Naive thymus-derived CD4-positive, alpha-beta T cell (primary cell): ENCODE results near the gene CRAMP1. TPM values are rescaled to one million over a fixed set of nuclear protein-coding genes. Genes with fewer than 3 reads are reported as not detected.

Source experiments
- ATAC-seq: fragments of 150-1000 bp; cut with Tn5 transposase; 2 replicates; pipeline ENCODE4 v1.10.0; 2021; ENCODE audit warnings: mild to moderate bottlenecking, moderate library complexity
- CTCF ChIA-PET: fragments of 350-600 bp; sonication (Branson Sonifier 250); formaldehyde crosslinking; loops from one replicate; lab custom pipeline; 2021; ENCODE audit warnings: antibody characterized with exemption; lab: Charles Lee
- POLR2A ChIA-PET: fragments of 350-600 bp; sonication (Branson Sonifier 250); formaldehyde crosslinking; loops from one replicate; lab custom pipeline; 2021; ENCODE audit warnings: antibody characterized with exemption, inconsistent platforms; lab: Charles Lee
- DNase-seq, 9 donors: peaks; one replicate each; pipeline versions ENCODE4 v3.0.0 to v3.0.0-alpha.2; 2020 to 2022; ENCODE audit warnings: mixed read lengths in 1 of 9
- H3K27ac ChIP-seq: one replicate; pipeline ENCODE4 v1.7.0; 2013; ENCODE audit warnings: mild to moderate bottlenecking, low read depth, low read length, moderate library complexity
- H3K27me3 ChIP-seq, 2 donors: one replicate each; pipeline ENCODE4 v1.7.0; 2013; ENCODE audit warnings: low read length in 2 of 2, mild to moderate bottlenecking in 2 of 2, moderate library complexity in 2 of 2; ENCODE audit not compliant: control insufficient read depth in 2 of 2, insufficient read depth in 2 of 2
- H3K36me3 ChIP-seq, 3 experiments: 1 replicate in 2 of 3; 2 replicates in 1 of 3; pipeline ENCODE4 v1.7.0; 2013; ENCODE audit warnings: low read length in 3 of 3, mild to moderate bottlenecking in 3 of 3, moderate library complexity in 1 of 3; ENCODE audit not compliant: insufficient read depth in 3 of 3, control insufficient read depth in 2 of 3
- H3K4me1 ChIP-seq, 2 donors: one replicate each; pipeline ENCODE4 v1.7.0; 2013; ENCODE audit warnings: low read length in 2 of 2, mild to moderate bottlenecking in 2 of 2, moderate library complexity in 1 of 2; ENCODE audit not compliant: control insufficient read depth in 2 of 2, insufficient read depth in 2 of 2
- H3K4me3 ChIP-seq: 2 replicates; pipeline ENCODE4 v1.7.0; 2013; ENCODE audit warnings: mild to moderate bottlenecking, low read length
- H3K9me3 ChIP-seq, 3 experiments: 1 replicate in 2 of 3; 2 replicates in 1 of 3; pipeline ENCODE4 v1.7.0; 2013; ENCODE audit warnings: low read length in 3 of 3; ENCODE audit not compliant: control insufficient read depth in 2 of 3
- H3K27ac Mint-ChIP-seq, 9 donors: one replicate each; pipeline ENCODE4 v1.8.0; 2020 to 2022; ENCODE audit warnings: mixed read lengths in 9 of 9, mild to moderate bottlenecking in 8 of 9, moderate library complexity in 5 of 9, inconsistent platforms in 2 of 9
- H3K27me3 Mint-ChIP-seq, 5 donors: one replicate each; pipeline ENCODE4 v1.8.0; 2021 to 2022; ENCODE audit warnings: mixed read lengths in 5 of 5, mild to moderate bottlenecking in 1 of 5
- H3K36me3 Mint-ChIP-seq, 5 donors: one replicate each; pipeline ENCODE4 v1.8.0; 2020 to 2022; ENCODE audit warnings: mixed read lengths in 5 of 5, mild to moderate bottlenecking in 3 of 5, inconsistent platforms in 1 of 5
- H3K4me1 Mint-ChIP-seq, 7 donors: one replicate each; pipeline ENCODE4 v1.8.0; 2020 to 2022; ENCODE audit warnings: mixed read lengths in 7 of 7, mild to moderate bottlenecking in 3 of 7, inconsistent platforms in 1 of 7
- H3K4me3 Mint-ChIP-seq, 10 donors: one replicate each; pipeline ENCODE4 v1.8.0; 2020 to 2022; ENCODE audit warnings: mild to moderate bottlenecking in 10 of 10, mixed read lengths in 10 of 10, moderate library complexity in 6 of 10, inconsistent platforms in 2 of 10
- H3K9me3 Mint-ChIP-seq, 11 donors: one replicate each; pipeline ENCODE4 v1.8.0; 2020 to 2022; ENCODE audit warnings: mixed read lengths in 11 of 11, mild to moderate bottlenecking in 4 of 11, inconsistent platforms in 1 of 11, moderate library complexity in 1 of 11
- intact Hi-C, 2 donors: fragments of 100-400 bp; cut with micrococcal nuclease; formaldehyde crosslinking; loops; one replicate each; pipeline ENCODE4 v1.15.1; 2023
- polyA plus RNA-seq, 2 donors: library from polyadenylated mRNA; unstranded; fragments of 300-500 nt; fragmentation: Illumina TruSeq; gene quantifications; one replicate each; pipeline ENCODE4 v1.2.3, GENCODE V29; 2021
- total RNA-seq, 6 experiments: library from RNA in 5 of 6; stranded (reverse) in 5 of 6; gene quantifications; 1 replicate in 5 of 6; 2 replicates in 1 of 6; pipeline ENCODE4 v1.2.3 and lab custom pipeline; 2021 to 2026

The CRAMP1 gene
- total and polyA plus RNA-seq, 7 experiments from 2014 or later = 2.1 to 33.2 (median 31.2) TPM

DNA sequence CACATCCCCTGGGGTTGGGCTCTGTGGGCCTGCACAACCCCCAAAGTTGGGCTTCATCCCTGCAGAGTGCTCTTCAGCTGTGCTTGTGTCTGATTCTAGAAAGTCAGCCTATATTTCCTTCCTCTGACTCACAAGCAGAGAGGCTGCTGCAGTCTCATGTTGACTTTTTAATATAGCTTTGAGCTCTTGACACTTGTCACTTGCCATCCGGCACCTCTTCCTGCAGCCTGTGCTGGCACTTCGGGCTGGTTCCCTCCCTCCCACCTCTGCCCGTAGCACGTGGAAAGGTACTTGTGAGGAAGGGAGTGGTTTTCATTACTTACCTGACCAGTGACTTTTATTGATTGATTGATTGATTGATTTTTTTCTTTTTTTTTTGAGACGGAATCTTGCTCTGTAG is 46.9 kb downstream of the CRAMP1 start:
- intact Hi-C loops = no loop called here
- Mint-ChIP-seq H3K4me3 (no peak overlapping the region), H3K27ac (no peak overlapping the region), H3K4me1 (peaks cover 0 to 4% (median 0%) of the 10 kb centered on the region in 7 donors), H3K27me3 (no peaks in the 10 kb centered on the region), H3K9me3 (no peaks in the 10 kb centered on the region), H3K36me3 (peaks cover 7 to 34% (median 11%) of the 10 kb centered on the region in 5 donors)
- DNase-seq (no peak), ATAC-seq (no peak)
- Histone ChIP-seq H3K4me3 (no peak overlapping the region), H3K4me1 (no peaks in the 10 kb centered on the region), H3K27ac (no peak overlapping the region), H3K36me3 (peaks cover 0 to 86% (median 7%) of the 10 kb centered on the region in 3 experiments), H3K27me3 (no peaks in the 10 kb centered on the region), H3K9me3 (no peaks in the 10 kb centered on the region)
- ChIA-PET CTCF (no interaction called here), POLR2A (no interaction called here)

- ChIA-PET CTCF (no interaction called here), POLR2A (no interaction called here)
- Histone ChIP-seq H3K9me3 (no peaks in the 10 kb centered on the region), H3K27me3 (no peaks in the 10 kb centered on the region), H3K36me3 (peaks cover 0 to 88% (median 13%) of the 10 kb centered on the region in 3 experiments), H3K4me3 (no peak overlapping the region), H3K4me1 (no peaks in the 10 kb centered on the region), H3K27ac (no peak overlapping the region)
- ATAC-seq = no peak
- H3K27me3 Mint-ChIP-seq = no peaks in the 10 kb centered on the region
- no peak overlapping the region for H3K27ac Mint-ChIP-seq
- peaks cover 0 to 31% (median 4%) of the 10 kb centered on the region in 5 donors for H3K36me3 Mint-ChIP-seq
- no peak for DNase-seq
- H3K4me1 Mint-ChIP-seq = no peaks in the 10 kb centered on the region
- no peaks in the 10 kb centered on the region for H3K9me3 Mint-ChIP-seq
- intact Hi-C loops = no loop called here
- no peak overlapping the region for H3K4me3 Mint-ChIP-seq
These were observed 49.7 kb downstream of the CRAMP1 start for GRCh38 chr16:1661826-1662225.

- ChIA-PET POLR2A (no interaction called here), CTCF (no interaction called here)
- no peak overlapping the region for H3K4me3 ChIP-seq
- H3K4me1 ChIP-seq = no peaks in the 10 kb centered on the region
- H3K9me3 Mint-ChIP-seq = no peaks in the 10 kb centered on the region
- DNase-seq = no peak
- H3K27me3 Mint-ChIP-seq = no peaks in the 10 kb centered on the region
- no peak overlapping the region for H3K4me3 Mint-ChIP-seq
- no peak for ATAC-seq
- H3K27me3 ChIP-seq = no peaks in the 10 kb centered on the region
- no peak overlapping the region for H3K27ac ChIP-seq
- no peaks in the 10 kb centered on the region for H3K9me3 ChIP-seq
- peaks cover 0 to 35% (median 4%) of the 10 kb centered on the region in 5 donors for H3K36me3 Mint-ChIP-seq
- H3K27ac Mint-ChIP-seq = no peak overlapping the region
- no peaks in the 10 kb centered on the region for H3K4me1 Mint-ChIP-seq
- peaks cover 0 to 88% (median 13%) of the 10 kb centered on the region in 3 experiments for H3K36me3 ChIP-seq
- intact Hi-C loops = no loop called here
These were observed 50.4 kb downstream of the CRAMP1 start for GRCh38 chr16:1662543-1662942.

DNA sequence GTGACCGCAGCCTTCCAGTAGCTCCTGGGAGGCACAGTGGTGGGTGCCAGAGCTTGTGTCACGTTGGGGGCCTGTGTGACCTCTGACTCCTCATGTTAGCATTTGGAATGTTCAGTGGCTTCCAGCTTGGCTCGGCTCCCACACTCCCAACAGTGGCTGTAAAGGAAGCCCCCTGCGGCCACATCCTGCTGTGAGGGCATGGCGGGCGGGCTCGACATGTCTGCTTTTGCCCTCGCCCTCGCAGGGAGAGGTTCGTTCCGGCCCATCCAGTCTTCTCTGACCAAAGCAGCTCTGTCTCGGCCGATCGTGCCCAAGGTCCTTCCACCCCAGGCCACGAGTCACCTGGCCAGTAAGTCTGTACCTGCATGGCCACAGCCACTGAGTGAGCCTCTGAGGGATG is 53.7 kb downstream of the CRAMP1 start:
- H3K4me1 Mint-ChIP-seq = no peaks in the 10 kb centered on the region
- H3K27me3 ChIP-seq = no peaks in the 10 kb centered on the region
- H3K27ac ChIP-seq = no peak overlapping the region
- H3K36me3 ChIP-seq = peaks cover 0 to 90% (median 13%) of the 10 kb centered on the region in 3 experiments
- no peak overlapping the region for H3K27ac Mint-ChIP-seq
- ATAC-seq = no peak
- intact Hi-C loops = no loop called here
- no peaks in the 10 kb centered on the region for H3K9me3 Mint-ChIP-seq
- no peak for DNase-seq
- H3K27me3 Mint-ChIP-seq = no peaks in the 10 kb centered on the region
- CTCF ChIA-PET = interaction anchor here (0.5 to 0.8 kb wide), 2 partner anchors 11 to 17 kb away, joined by 3 to 4 read pairs; no protein-coding TSS in a partner anchor
- H3K36me3 Mint-ChIP-seq = peaks cover 0 to 53% (median 7%) of the 10 kb centered on the region in 5 donors
- H3K4me3 ChIP-seq = no peak overlapping the region
- POLR2A ChIA-PET = no interaction called here
- no peaks in the 10 kb centered on the region for H3K9me3 ChIP-seq
- H3K4me3 Mint-ChIP-seq = no peak overlapping the region
- no peaks in the 10 kb centered on the region for H3K4me1 ChIP-seq

- H3K4me3 ChIP-seq = no peak overlapping the region
- H3K4me1 ChIP-seq = no peaks in the 10 kb centered on the region
- no peaks in the 10 kb centered on the region for H3K9me3 ChIP-seq
- Mint-ChIP-seq H3K27ac (no peak overlapping the region), H3K4me3 (no peak overlapping the region), H3K27me3 (no peaks in the 10 kb centered on the region), H3K9me3 (no peaks in the 10 kb centered on the region), H3K36me3 (peaks cover 0 to 58% (median 10%) of the 10 kb centered on the region in 5 donors), H3K4me1 (no peaks in the 10 kb centered on the region)
- no peak for DNase-seq
- ChIA-PET POLR2A (no interaction called here), CTCF (interaction anchor here (0.8 kb wide), 1 partner anchor 11 kb away, joined by 3 read pairs; no protein-coding TSS in a partner anchor)
- no peak overlapping the region for H3K27ac ChIP-seq
- ATAC-seq = no peak
- intact Hi-C loops = no loop called here
- no peaks in the 10 kb centered on the region for H3K27me3 ChIP-seq
- H3K36me3 ChIP-seq = peaks cover 0 to 95% (median 16%) of the 10 kb centered on the region in 3 experiments
These were observed 54.2 kb downstream of the CRAMP1 start for GRCh38 chr16:1666316-1666715.

GRCh38 chr16:1667271-1667670 is 55.1 kb downstream of the CRAMP1 start:
- H3K27ac Mint-ChIP-seq = peak overlapping the region in 1 of 9 donors; percentile 24
- Histone ChIP-seq H3K4me1 (no peaks in the 10 kb centered on the region), H3K27ac (no peak overlapping the region), H3K36me3 (peaks cover 0 to 96% (median 16%) of the 10 kb centered on the region in 3 experiments), H3K4me3 (no peak overlapping the region), H3K27me3 (no peaks in the 10 kb centered on the region), H3K9me3 (no peaks in the 10 kb centered on the region)
- no peaks in the 10 kb centered on the region for H3K9me3 Mint-ChIP-seq
- no peaks in the 10 kb centered on the region for H3K4me1 Mint-ChIP-seq
- intact Hi-C loops = no loop called here
- H3K4me3 Mint-ChIP-seq = no peak overlapping the region
- DNase-seq (no peak), ATAC-seq (no peak)
- H3K36me3 Mint-ChIP-seq = peaks cover 4 to 67% (median 14%) of the 10 kb centered on the region in 5 donors
- ChIA-PET CTCF (interaction anchor here (0.8 to 1.0 kb wide), 2 partner anchors 10 to 329 kb away, joined by 3 to 4 read pairs; partner anchors contain the start of gene JPT2), POLR2A (interaction anchor here (0.5 kb wide), 1 partner anchor 238 kb away, joined by 4 read pairs; no protein-coding TSS in a partner anchor)
- no peaks in the 10 kb centered on the region for H3K27me3 Mint-ChIP-seq

DNA sequence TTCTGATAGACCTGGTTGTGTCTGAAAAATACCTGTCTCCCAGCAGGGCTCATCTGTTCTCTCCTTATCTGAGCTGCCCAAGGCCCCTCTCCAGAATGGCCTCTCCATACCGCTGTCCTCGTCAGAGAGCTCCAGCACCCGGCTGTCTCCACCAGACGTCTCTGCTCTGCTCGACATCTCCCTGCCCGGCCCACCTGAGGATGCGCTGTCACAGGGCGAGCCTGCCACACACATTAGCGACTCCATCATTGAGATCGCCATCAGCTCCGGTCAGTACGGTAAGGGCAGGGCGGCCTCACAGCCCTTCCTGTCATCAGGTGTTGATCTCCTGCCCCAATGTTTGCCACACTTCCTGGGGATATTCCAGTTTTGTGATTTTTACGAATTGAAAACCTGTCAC is 55.8 kb downstream of the CRAMP1 start:
- peaks cover 8 to 68% (median 14%) of the 10 kb centered on the region in 5 donors for H3K36me3 Mint-ChIP-seq
- ChIA-PET POLR2A (interaction anchor here (0.5 kb wide), 1 partner anchor 239 kb away, joined by 4 read pairs; no protein-coding TSS in a partner anchor), CTCF (interaction anchor here (0.8 to 1.0 kb wide), 2 partner anchors 10 to 330 kb away, joined by 3 to 4 read pairs; partner anchors contain the start of gene JPT2)
- H3K9me3 Mint-ChIP-seq = no peaks in the 10 kb centered on the region
- no peaks in the 10 kb centered on the region for H3K27me3 Mint-ChIP-seq
- intact Hi-C loops = no loop called here
- Histone ChIP-seq H3K4me3 (no peak overlapping the region), H3K27ac (no peak overlapping the region), H3K36me3 (peaks cover 0 to 96% (median 16%) of the 10 kb centered on the region in 3 experiments), H3K4me1 (no peaks in the 10 kb centered on the region), H3K9me3 (no peaks in the 10 kb centered on the region), H3K27me3 (no peaks in the 10 kb centered on the region)
- no peak overlapping the region for H3K27ac Mint-ChIP-seq
- H3K4me3 Mint-ChIP-seq = no peak overlapping the region
- DNase-seq (no peak), ATAC-seq (no peak)
- H3K4me1 Mint-ChIP-seq = no peaks in the 10 kb centered on the region
